ENCODE results near the gene MAP3K12.

DNA sequence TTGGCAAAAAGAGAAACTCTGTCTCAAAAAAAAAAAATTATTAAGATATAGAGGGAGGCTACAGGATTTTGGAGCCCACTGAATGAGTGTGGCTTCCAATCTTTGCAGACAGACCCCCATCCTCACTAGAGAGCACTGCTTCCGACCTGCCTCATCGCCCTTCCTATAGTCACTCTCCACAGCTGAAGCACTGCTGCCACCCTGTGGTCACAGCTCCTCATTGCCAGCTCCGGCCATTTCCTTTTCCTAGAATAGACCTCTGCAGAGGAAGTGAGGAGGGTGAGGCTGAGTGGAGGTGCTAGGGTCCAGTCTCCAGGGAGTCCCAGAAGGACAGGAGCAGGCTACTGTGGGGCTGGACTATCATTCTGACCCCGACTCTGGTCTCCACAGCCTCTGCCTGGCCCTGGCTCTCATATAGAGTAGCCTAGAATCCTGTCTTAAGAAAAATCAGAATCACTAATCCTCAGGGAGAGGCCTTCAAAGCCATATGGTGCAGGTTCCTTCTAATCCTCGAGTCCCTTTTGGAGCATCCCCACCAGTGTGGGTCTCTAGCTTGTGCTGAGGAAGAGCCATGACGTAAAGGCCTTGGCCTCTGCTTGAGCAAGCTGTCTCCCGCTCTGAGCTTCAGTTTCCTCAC is 9.4 kb upstream of the MAP3K12 start:
- peak in 1 of 3 donors; percentile 87 for TF ChIP-seq CTCF (IDR thresholded peaks at IDR 0.05)
- TF ChIP-seq POLR2A (IDR thresholded peaks at IDR 0.05), result no peak
